H9 (cell line): Measurements from ENCODE around the gene MIER2. TPM values are rescaled to one million over a fixed set of nuclear protein-coding genes. Genes with fewer than 3 reads are reported as not detected.

ENCODE experiments used
- DNase-seq: peaks from one replicate; pipeline ENCODE4 v3.0.0-alpha.2; 2017
- H2AFZ ChIP-seq: one replicate; pipeline ENCODE4 v1.6.1; 2013; ENCODE audit warnings: mild to moderate bottlenecking, low read length, control low read depth, moderate library complexity
- H2AK5ac ChIP-seq: 2 replicates; pipeline ENCODE4 v1.6.1; 2013; ENCODE audit warnings: low read length, control low read depth, mixed read lengths; ENCODE audit not compliant: insufficient read length
- H2BK120ac ChIP-seq: one replicate; pipeline ENCODE4 v1.6.1; 2013; ENCODE audit warnings: low read depth, mild to moderate bottlenecking, low read length, control low read depth, inconsistent platforms; ENCODE audit not compliant: poor library complexity, severe bottlenecking
- H2BK12ac ChIP-seq: 2 replicates; pipeline ENCODE4 v1.6.1; 2013; ENCODE audit warnings: low read length, control low read depth, mixed read lengths, low read depth; ENCODE audit not compliant: insufficient read length
- H2BK15ac ChIP-seq: 2 replicates; pipeline ENCODE4 v1.6.1; 2013; ENCODE audit warnings: low read depth, low read length, control low read depth
- H2BK20ac ChIP-seq: one replicate; pipeline ENCODE4 v1.6.1; 2013; ENCODE audit warnings: low read depth, mild to moderate bottlenecking, low read length, control low read depth, inconsistent platforms; ENCODE audit not compliant: poor library complexity, severe bottlenecking
- H2BK5ac ChIP-seq: 2 replicates; pipeline ENCODE4 v1.6.1; 2013; ENCODE audit warnings: low read length, control low read depth, mixed read lengths; ENCODE audit not compliant: insufficient read length
- H3K14ac ChIP-seq: 2 replicates; pipeline ENCODE4 v1.6.1; 2013; ENCODE audit warnings: low read length, control low read depth; ENCODE audit not compliant: insufficient read depth
- H3K18ac ChIP-seq: 2 replicates; pipeline ENCODE4 v1.6.1; 2013; ENCODE audit warnings: low read depth, mild to moderate bottlenecking, mixed read lengths, low read length, control low read depth; ENCODE audit not compliant: insufficient read length
- H3K23ac ChIP-seq: 2 replicates; pipeline ENCODE4 v1.6.1; 2013; ENCODE audit warnings: low read length, control low read depth, mixed read lengths, low read depth; ENCODE audit not compliant: insufficient read length
- H3K23me2 ChIP-seq: 2 replicates; pipeline ENCODE4 v1.6.1; 2013; ENCODE audit warnings: low read depth, mild to moderate bottlenecking, mixed read lengths, low read length, control low read depth; ENCODE audit not compliant: insufficient read length, poor library complexity, severe bottlenecking
- H3K27ac ChIP-seq: 2 replicates; pipeline ENCODE4 v1.5.1; 2013; ENCODE audit warnings: low read length, control low read depth, mixed read lengths, low read depth; ENCODE audit not compliant: insufficient read length
- H3K27me3 ChIP-seq: 2 replicates; pipeline ENCODE4 v1.6.1; 2013; ENCODE audit warnings: low read length, control low read depth, inconsistent platforms; ENCODE audit not compliant: insufficient read depth
- H3K4ac ChIP-seq: 2 replicates; pipeline ENCODE4 v1.6.1; 2013; ENCODE audit warnings: low read depth, mild to moderate bottlenecking, control low read depth, inconsistent platforms, low read length, moderate library complexity
- H3K4me1 ChIP-seq: 2 replicates; pipeline ENCODE4 v1.6.1; 2013; ENCODE audit warnings: low read length, control low read depth, inconsistent platforms; ENCODE audit not compliant: insufficient read depth
- H3K4me2 ChIP-seq: 2 replicates; pipeline ENCODE4 v1.6.1; 2013; ENCODE audit warnings: low read length, control low read depth, mixed read lengths; ENCODE audit not compliant: insufficient read length, insufficient read depth
- H3K56ac ChIP-seq: 2 replicates; pipeline ENCODE4 v1.6.1; 2013; ENCODE audit warnings: low read depth, mild to moderate bottlenecking, mixed read lengths, low read length, control low read depth; ENCODE audit not compliant: insufficient read length
- H3K79me1 ChIP-seq: 2 replicates; pipeline ENCODE4 v1.6.1; 2013; ENCODE audit warnings: low read depth, mild to moderate bottlenecking, moderate library complexity, low read length, control low read depth, inconsistent platforms; ENCODE audit not compliant: insufficient read depth, poor library complexity, severe bottlenecking
- H3K79me2 ChIP-seq: 2 replicates; pipeline ENCODE4 v1.6.1; 2013; ENCODE audit warnings: low read length, control low read depth, inconsistent platforms; ENCODE audit not compliant: insufficient read depth
- H3K9ac ChIP-seq: 2 replicates; pipeline ENCODE4 v1.6.1; 2013; ENCODE audit warnings: low read length, control low read depth, mixed read lengths; ENCODE audit not compliant: insufficient read length; ENCODE audit errors: extremely low read depth
- H3K9me3 ChIP-seq: one replicate; pipeline ENCODE4 v1.6.1; 2013; ENCODE audit warnings: low read depth, low read length, inconsistent platforms; ENCODE audit not compliant: control insufficient read depth
- H3T11ph ChIP-seq: one replicate; pipeline ENCODE4 v1.6.1; 2013; ENCODE audit warnings: mild to moderate bottlenecking, low read length, control low read depth, inconsistent platforms
- H4K20me1 ChIP-seq: one replicate; pipeline ENCODE4 v1.6.1; 2013; ENCODE audit not compliant: control insufficient read depth, insufficient read length, insufficient read depth
- H4K5ac ChIP-seq: 2 replicates; pipeline ENCODE4 v1.6.1; 2013; ENCODE audit warnings: low read depth, mild to moderate bottlenecking, mixed read lengths, low read length, control low read depth; ENCODE audit not compliant: insufficient read length
- H4K8ac ChIP-seq: replicated peaks from 2 replicates; pipeline ENCODE4 v1.6.1; 2013; ENCODE audit warnings: low read length, control low read depth, mixed read lengths, low read depth; ENCODE audit not compliant: insufficient read length
- H4K91ac ChIP-seq: 2 replicates; pipeline ENCODE4 v1.6.1; 2013; ENCODE audit warnings: low read depth, mild to moderate bottlenecking, moderate library complexity, mixed read lengths, low read length, control low read depth; ENCODE audit not compliant: insufficient read length
- H3K27ac Mint-ChIP-seq, 3 experiments: 2 replicates in 2 of 3; 3 replicates in 1 of 3; pipeline ENCODE4 v1.8.0; 2020 to 2021; ENCODE audit warnings: mixed read lengths in 3 of 3, mild to moderate bottlenecking in 1 of 3, moderate library complexity in 1 of 3
- H3K27me3 Mint-ChIP-seq: 2 replicates; pipeline ENCODE4 v1.8.0; 2021; ENCODE audit warnings: low read depth, mild to moderate bottlenecking, moderate library complexity, mixed read lengths
- H3K36me3 Mint-ChIP-seq, 3 experiments: 2 replicates in 2 of 3; 3 replicates in 1 of 3; pipeline ENCODE4 v1.8.0; 2020 to 2021; ENCODE audit warnings: low read depth in 3 of 3, mixed read lengths in 3 of 3; ENCODE audit not compliant: insufficient read depth in 1 of 3
- H3K4me1 Mint-ChIP-seq, 2 experiments: 2 replicates each; pipeline ENCODE4 v1.8.0; 2020; ENCODE audit warnings: mixed read lengths in 2 of 2
- H3K4me3 Mint-ChIP-seq, 2 experiments: 2 replicates in 1 of 2; 3 replicates in 1 of 2; pipeline ENCODE4 v1.8.0; 2020 to 2021; ENCODE audit warnings: mild to moderate bottlenecking in 2 of 2, mixed read lengths in 2 of 2, moderate library complexity in 1 of 2
- H3K9me3 Mint-ChIP-seq, 2 experiments: 2 replicates in 1 of 2; 3 replicates in 1 of 2; pipeline ENCODE4 v1.8.0; 2020; ENCODE audit warnings: mild to moderate bottlenecking in 2 of 2, mixed read lengths in 2 of 2, moderate library complexity in 1 of 2
- WGBS: extraction: QIAGEN DNeasy Blood & Tissue Kit; methylation state at CpG from one replicate; pipeline ENCODE4 v1.1.7; 2013; ENCODE audit warnings: missing lambda C conversion rate, low lambda C conversion rate, mixed read lengths; ENCODE audit not compliant: insufficient read length; ENCODE audit errors: extremely low coverage; 5-methylcytosine and 5-hydroxymethylcytosine counted together
- total RNA-seq: library from RNA; stranded (reverse); gene quantifications from 2 replicates; pipeline ENCODE4 v1.2.1, GENCODE V29; 2021
- TF ChIP-seq, protein P1 (sequence below): fragments of 200-600 bp; sonication (generic); conservative IDR thresholded peaks from 3 replicates; pipeline ENCODE4 v1.8.0; 2021; ENCODE audit warnings: antibody characterized with exemption, mild to moderate bottlenecking

The MIER2 gene
- total RNA-seq, 1 experiment from 2014 or later: 60.5 TPM

DNA sequence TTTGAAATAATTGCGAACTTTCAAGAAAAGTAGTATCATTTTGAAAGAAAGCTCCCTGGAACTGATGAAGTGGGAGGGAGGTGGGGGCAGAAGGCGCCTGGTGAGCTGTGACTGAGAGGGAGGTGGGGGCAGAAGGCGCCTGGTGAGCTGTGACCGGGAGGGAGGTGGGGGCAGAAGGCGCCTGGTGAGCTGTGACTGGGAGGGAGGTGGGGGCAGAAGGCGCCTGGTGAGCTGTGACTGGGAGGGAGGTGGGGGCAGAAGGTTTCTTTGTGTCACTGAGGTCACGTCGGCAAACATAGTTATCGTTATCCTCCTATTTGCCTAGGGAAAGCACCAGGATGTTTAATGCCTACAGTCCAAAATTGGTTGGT lies 40.2 kb upstream of the MIER2 start:
- no peak overlapping the region for H4K5ac ChIP-seq
- no peak overlapping the region for H3K4me2 ChIP-seq
- H3K56ac ChIP-seq: no peak overlapping the region
- no peak overlapping the region for H3K27ac ChIP-seq
- no peak overlapping the region for H3K4me3 Mint-ChIP-seq
- H3K23ac ChIP-seq: no peak overlapping the region
- H3K27me3 Mint-ChIP-seq: peaks cover 38% of the 10 kb centered on the region
- no peak overlapping the region for H3T11ph ChIP-seq
- no peak overlapping the region for H2BK120ac ChIP-seq
- peaks cover 38 to 50% of the 10 kb centered on the region in 2 experiments for H3K4me1 Mint-ChIP-seq
- no peaks in the 10 kb centered on the region for H3K79me2 ChIP-seq
- H2BK20ac ChIP-seq: no peak overlapping the region
- no peak overlapping the region for H3K4ac ChIP-seq
- no peak overlapping the region for H3K14ac ChIP-seq
- H3K9me3 ChIP-seq: no peaks in the 10 kb centered on the region
- peaks cover 15 to 27% of the 10 kb centered on the region in 2 experiments for H3K9me3 Mint-ChIP-seq
- H3K27ac Mint-ChIP-seq: peak overlapping the region in 1 of 3 experiments; percentile 89; a peak in 1 of 7 replicates
- H3K79me1 ChIP-seq: no peaks in the 10 kb centered on the region
- H2AFZ ChIP-seq: no peak overlapping the region
- no peaks in the 10 kb centered on the region for H3K23me2 ChIP-seq
- H2BK5ac ChIP-seq: no peak overlapping the region
- no peak overlapping the region for H4K91ac ChIP-seq
- no peak overlapping the region for H2BK15ac ChIP-seq
- H4K20me1 ChIP-seq: no peaks in the 10 kb centered on the region
- DNase-seq: no peak
- H3K27me3 ChIP-seq: no peaks in the 10 kb centered on the region
- H3K18ac ChIP-seq: no peak overlapping the region
- peaks cover 0 to 4% (median 2%) of the 10 kb centered on the region in 3 experiments; a peak in 3 of 7 replicates for H3K36me3 Mint-ChIP-seq
- no peak overlapping the region for H2BK12ac ChIP-seq
- no peak overlapping the region for H3K9ac ChIP-seq
- H3K4me1 ChIP-seq: no peaks in the 10 kb centered on the region
- TF ChIP-seq, protein P1, sequence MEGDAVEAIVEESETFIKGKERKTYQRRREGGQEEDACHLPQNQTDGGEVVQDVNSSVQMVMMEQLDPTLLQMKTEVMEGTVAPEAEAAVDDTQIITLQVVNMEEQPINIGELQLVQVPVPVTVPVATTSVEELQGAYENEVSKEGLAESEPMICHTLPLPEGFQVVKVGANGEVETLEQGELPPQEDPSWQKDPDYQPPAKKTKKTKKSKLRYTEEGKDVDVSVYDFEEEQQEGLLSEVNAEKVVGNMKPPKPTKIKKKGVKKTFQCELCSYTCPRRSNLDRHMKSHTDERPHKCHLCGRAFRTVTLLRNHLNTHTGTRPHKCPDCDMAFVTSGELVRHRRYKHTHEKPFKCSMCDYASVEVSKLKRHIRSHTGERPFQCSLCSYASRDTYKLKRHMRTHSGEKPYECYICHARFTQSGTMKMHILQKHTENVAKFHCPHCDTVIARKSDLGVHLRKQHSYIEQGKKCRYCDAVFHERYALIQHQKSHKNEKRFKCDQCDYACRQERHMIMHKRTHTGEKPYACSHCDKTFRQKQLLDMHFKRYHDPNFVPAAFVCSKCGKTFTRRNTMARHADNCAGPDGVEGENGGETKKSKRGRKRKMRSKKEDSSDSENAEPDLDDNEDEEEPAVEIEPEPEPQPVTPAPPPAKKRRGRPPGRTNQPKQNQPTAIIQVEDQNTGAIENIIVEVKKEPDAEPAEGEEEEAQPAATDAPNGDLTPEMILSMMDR: no peak
- whole genome bisulfite sequencing: no CpG with 5 or more reads among the region's 9 CpGs
- H4K8ac ChIP-seq: no peak overlapping the region
- no peak overlapping the region for H2AK5ac ChIP-seq
